ENCODE measurements around the gene MCRIP2. TPM values are rescaled to one million over a fixed set of nuclear protein-coding genes. Genes with fewer than 3 reads are reported as not detected.

The MCRIP2 gene
- total RNA-seq, 2 donors from 2014 or later, result 12.2 to 42.2 TPM

DNA sequence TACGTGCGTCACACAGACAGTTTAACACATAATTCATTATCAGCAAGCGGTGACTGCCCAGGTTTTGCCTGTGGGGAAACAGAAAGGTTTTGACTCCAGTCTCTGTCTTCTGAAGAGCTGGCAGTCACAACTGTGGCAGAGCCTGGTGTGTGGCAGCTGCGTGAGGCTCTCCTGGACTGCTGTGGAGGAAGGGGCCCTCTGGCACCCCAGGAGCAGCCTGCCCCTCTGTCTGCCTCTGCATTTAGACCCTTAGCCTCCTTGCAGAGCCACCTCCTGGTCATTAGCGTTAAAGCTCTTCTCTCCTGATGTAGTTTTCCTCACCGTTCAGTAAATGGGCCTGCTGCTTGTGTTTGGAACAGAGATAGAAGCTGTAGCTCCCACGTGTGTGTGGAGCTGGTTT, 40.8 kb upstream of the MCRIP2 start:
- no peaks in the 10 kb centered on the region for H3K4me1 ChIP-seq (ENCODE audit: control insufficient read depth in 1 of 2, low read depth in 2 of 2)
- TF ChIP-seq, protein P1, sequence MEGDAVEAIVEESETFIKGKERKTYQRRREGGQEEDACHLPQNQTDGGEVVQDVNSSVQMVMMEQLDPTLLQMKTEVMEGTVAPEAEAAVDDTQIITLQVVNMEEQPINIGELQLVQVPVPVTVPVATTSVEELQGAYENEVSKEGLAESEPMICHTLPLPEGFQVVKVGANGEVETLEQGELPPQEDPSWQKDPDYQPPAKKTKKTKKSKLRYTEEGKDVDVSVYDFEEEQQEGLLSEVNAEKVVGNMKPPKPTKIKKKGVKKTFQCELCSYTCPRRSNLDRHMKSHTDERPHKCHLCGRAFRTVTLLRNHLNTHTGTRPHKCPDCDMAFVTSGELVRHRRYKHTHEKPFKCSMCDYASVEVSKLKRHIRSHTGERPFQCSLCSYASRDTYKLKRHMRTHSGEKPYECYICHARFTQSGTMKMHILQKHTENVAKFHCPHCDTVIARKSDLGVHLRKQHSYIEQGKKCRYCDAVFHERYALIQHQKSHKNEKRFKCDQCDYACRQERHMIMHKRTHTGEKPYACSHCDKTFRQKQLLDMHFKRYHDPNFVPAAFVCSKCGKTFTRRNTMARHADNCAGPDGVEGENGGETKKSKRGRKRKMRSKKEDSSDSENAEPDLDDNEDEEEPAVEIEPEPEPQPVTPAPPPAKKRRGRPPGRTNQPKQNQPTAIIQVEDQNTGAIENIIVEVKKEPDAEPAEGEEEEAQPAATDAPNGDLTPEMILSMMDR (IDR thresholded peaks at IDR 0.05), result no peak
- no peak overlapping the region for H3K4me3 ChIP-seq
- H3K27me3 ChIP-seq (replicated peaks; ENCODE audit: insufficient read depth), result no peaks in the 10 kb centered on the region
- no peaks in the 10 kb centered on the region for H3K9me3 ChIP-seq
- ATAC-seq (ENCODE audit: insufficient number of reproducible peaks, low FRiP score, low read depth) (no peak), DNase-seq (ENCODE audit: low spot score) (no peak)
- H3K27ac ChIP-seq, result no peak overlapping the region
- peaks cover 2% of the 10 kb centered on the region for H3K36me3 ChIP-seq

DNA sequence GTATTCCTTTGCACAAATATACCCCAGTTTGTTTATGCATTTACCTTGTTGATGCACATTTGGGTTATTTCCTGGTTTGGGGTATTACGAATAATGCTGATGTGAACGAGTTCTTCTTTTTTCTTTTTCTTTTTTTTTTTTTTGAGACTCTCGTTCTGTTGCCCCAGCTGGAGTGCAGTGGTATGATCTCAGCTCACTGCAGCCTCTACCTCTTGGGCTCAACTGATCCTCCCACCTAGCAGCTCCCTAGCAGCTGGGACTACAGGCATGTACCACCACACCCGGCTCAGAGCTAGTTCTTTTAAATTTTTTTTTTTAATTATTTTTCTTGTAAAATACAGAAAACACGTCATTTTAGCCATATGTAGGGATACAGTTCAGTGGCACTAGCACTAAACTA, 37.7 kb upstream of the MCRIP2 start:
- no peak overlapping the region for H3K4me3 ChIP-seq
- no peak for ATAC-seq (ENCODE audit: insufficient number of reproducible peaks, low FRiP score, low read depth)
- H3K4me1 ChIP-seq (ENCODE audit: control insufficient read depth in 1 of 2, low read depth in 2 of 2), result no peaks in the 10 kb centered on the region
- H3K9me3 ChIP-seq, result no peaks in the 10 kb centered on the region
- TF ChIP-seq, protein P1 (IDR thresholded peaks at IDR 0.05), result no peak
- no peak overlapping the region for H3K27ac ChIP-seq
- no peak for DNase-seq (ENCODE audit: low spot score)
- H3K27me3 ChIP-seq (replicated peaks; ENCODE audit: insufficient read depth), result no peaks in the 10 kb centered on the region
- no peaks in the 10 kb centered on the region for H3K36me3 ChIP-seq

DNA sequence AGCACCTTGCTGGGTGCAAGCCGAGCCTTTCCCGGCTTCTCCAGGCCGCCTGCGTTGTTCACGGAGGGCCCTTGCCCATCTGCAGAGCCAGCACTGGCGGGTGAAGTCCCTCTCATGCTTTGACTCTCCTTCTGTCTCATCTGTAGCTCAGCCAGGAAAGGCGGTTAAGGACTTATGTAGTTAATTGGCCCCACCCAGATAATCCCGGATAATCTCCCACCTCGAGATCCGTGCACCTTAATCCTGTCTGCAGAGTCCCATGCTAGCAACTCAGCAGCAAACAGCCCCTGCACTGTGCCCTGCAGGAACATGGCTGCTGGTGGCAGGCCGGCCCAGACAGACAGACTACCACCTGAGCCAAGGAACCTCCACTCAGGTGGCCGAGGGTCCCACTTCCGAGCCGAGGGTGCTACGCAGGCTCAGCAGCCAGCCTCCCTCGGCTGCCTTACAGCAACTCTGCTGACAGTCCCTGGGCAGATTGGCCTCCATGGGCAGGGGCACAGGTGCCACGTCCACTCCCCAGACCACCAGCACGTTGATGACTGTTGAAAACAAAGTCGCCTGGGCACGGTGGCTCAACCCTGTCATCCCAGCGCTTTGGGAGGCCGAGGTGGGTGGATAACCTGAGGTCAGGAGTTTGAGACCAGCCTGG, 34.8 kb upstream of the MCRIP2 start:
- no peaks in the 10 kb centered on the region for H3K36me3 ChIP-seq
- TF ChIP-seq, protein P1 (IDR thresholded peaks at IDR 0.05), result no peak
- no peaks in the 10 kb centered on the region for H3K27me3 ChIP-seq (replicated peaks; ENCODE audit: insufficient read depth)
- no peak overlapping the region for H3K4me3 ChIP-seq
- DNase-seq (ENCODE audit: low spot score), result no peak
- H3K4me1 ChIP-seq (ENCODE audit: control insufficient read depth in 1 of 2, low read depth in 2 of 2), result no peaks in the 10 kb centered on the region
- no peak for ATAC-seq (ENCODE audit: insufficient number of reproducible peaks, low FRiP score, low read depth)
- H3K27ac ChIP-seq, result no peak overlapping the region
- no peaks in the 10 kb centered on the region for H3K9me3 ChIP-seq

DNA sequence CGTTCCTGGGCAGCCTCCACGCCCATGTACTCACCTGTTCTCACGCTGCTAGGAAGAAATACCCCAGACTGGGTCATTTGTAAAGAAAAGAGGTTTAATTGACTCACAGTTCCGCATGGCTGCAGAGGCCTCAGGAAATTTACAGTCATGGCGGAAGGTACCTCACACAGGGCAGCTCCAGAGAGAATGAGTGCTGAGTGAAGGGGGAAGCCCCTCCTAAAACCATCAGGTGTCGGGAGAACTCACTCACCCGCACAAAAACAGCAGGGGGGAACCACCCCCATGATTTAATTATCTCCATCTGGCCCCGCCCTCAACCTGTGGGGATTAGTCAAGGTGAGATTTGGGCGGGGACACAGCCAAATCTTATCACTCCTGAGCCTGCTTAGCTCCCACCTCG, 33.6 kb upstream of the MCRIP2 start:
- no peak for ATAC-seq (ENCODE audit: insufficient number of reproducible peaks, low FRiP score, low read depth)
- no peak for DNase-seq (ENCODE audit: low spot score)
- TF ChIP-seq, protein P1 (IDR thresholded peaks at IDR 0.05), result no peak
- Histone ChIP-seq H3K36me3 (no peaks in the 10 kb centered on the region), H3K27ac (no peak overlapping the region), H3K27me3 (replicated peaks; ENCODE audit: insufficient read depth) (no peaks in the 10 kb centered on the region), H3K9me3 (no peaks in the 10 kb centered on the region), H3K4me3 (no peak overlapping the region), H3K4me1 (ENCODE audit: control insufficient read depth in 1 of 2, low read depth in 2 of 2) (no peaks in the 10 kb centered on the region)

DNA sequence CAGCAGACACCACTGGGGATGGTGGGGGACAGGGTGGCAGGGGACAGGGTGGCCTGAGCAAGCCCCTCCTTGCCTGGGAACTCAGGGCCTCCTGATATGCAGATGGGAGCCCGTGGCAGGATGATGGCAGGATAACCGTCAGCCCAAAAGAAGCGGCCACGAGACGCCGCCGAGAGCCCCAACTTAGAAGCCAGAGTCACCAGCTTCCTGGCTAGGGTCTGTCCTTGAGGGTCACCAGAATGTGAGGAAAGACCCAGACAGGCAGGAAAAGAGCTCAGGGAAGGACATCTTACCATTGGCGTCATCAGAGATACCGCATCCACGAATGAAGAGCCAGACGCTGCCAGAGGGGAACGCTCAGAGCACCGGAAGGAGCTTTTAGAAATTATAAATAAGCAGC, 32.3 kb upstream of the MCRIP2 start:
- Histone ChIP-seq H3K27me3 (replicated peaks; ENCODE audit: insufficient read depth) (no peaks in the 10 kb centered on the region), H3K9me3 (no peaks in the 10 kb centered on the region), H3K36me3 (no peaks in the 10 kb centered on the region), H3K27ac (no peak overlapping the region), H3K4me3 (no peak overlapping the region), H3K4me1 (ENCODE audit: control insufficient read depth in 1 of 2, low read depth in 2 of 2) (no peaks in the 10 kb centered on the region)
- TF ChIP-seq, protein P1 (IDR thresholded peaks at IDR 0.05), result no peak
- DNase-seq (ENCODE audit: low spot score) (no peak), ATAC-seq (ENCODE audit: insufficient number of reproducible peaks, low FRiP score, low read depth) (no peak)

Data from thoracic aorta (tissue), 2 donors.